CD14-positive monocyte (primary cell): ENCODE measurements around the gene RESP18. TPM values are rescaled to one million over a fixed set of nuclear protein-coding genes. Genes with fewer than 3 reads are reported as not detected.

Experiments used
- DNase-seq, 3 donors: peaks; one replicate each; pipeline ENCODE4 v3.0.0-alpha.2; 2011 to 2022
- H2AFZ ChIP-seq: 2 replicates; pipeline ENCODE4 v1.6.0; 2012; ENCODE audit warnings: mild to moderate bottlenecking, low read depth, low read length, inconsistent platforms; ENCODE audit not compliant: insufficient read depth, poor library complexity, severe bottlenecking
- H3K27ac ChIP-seq, 2 donors: 1 replicate in 1 of 2; 2 replicates in 1 of 2; pipeline ENCODE4 v1.5.1; 2012 to 2013; ENCODE audit warnings: low read length in 2 of 2, control low read depth in 1 of 2, inconsistent platforms in 1 of 2, low read depth in 1 of 2, mild to moderate bottlenecking in 1 of 2
- H3K27me3 ChIP-seq, 2 donors: one replicate each; pipeline versions ENCODE4 v1.6.0 to v1.6.1; 2011 to 2013; ENCODE audit warnings: low read length in 2 of 2; ENCODE audit not compliant: control insufficient read depth in 2 of 2, insufficient read depth in 2 of 2
- H3K36me3 ChIP-seq, 2 donors: replicated peaks in 1 of 2; 1 replicate in 1 of 2; 2 replicates in 1 of 2; pipeline versions ENCODE4 v1.5.1 to v1.6.1; 2012 to 2013; ENCODE audit warnings: low read length in 2 of 2, control low read depth in 1 of 2, inconsistent platforms in 1 of 2, mild to moderate bottlenecking in 1 of 2; ENCODE audit not compliant: insufficient read depth in 2 of 2, control insufficient read depth in 1 of 2
- H3K4me1 ChIP-seq, 2 donors: 1 replicate in 1 of 2; 2 replicates in 1 of 2; pipeline versions ENCODE4 v1.5.1 to v1.6.1; 2012 to 2013; ENCODE audit warnings: low read length in 2 of 2, control low read depth in 1 of 2, inconsistent platforms in 1 of 2, mild to moderate bottlenecking in 1 of 2, moderate library complexity in 1 of 2; ENCODE audit not compliant: insufficient read depth in 2 of 2, control insufficient read depth in 1 of 2
- H3K4me2 ChIP-seq: replicated peaks from 2 replicates; pipeline ENCODE3; 2012; ENCODE audit warnings: low read length, moderate library complexity, mild to moderate bottlenecking; ENCODE audit not compliant: poor library complexity, severe bottlenecking; ENCODE audit errors: extremely low read depth
- H3K4me3 ChIP-seq, 3 experiments: fragments of 200-600 bp in 1 of 3; sonication (generic) in 1 of 3; replicated peaks in 1 of 3; 1 replicate in 2 of 3; 2 replicates in 1 of 3; pipeline ENCODE4 v1.5.1; 2011 to 2013; ENCODE audit warnings: low read length in 3 of 3, mild to moderate bottlenecking in 3 of 3, control low read depth in 2 of 3, low read depth in 2 of 3, inconsistent platforms in 1 of 3, moderate library complexity in 1 of 3
- H3K79me2 ChIP-seq: 2 replicates; pipeline ENCODE4 v1.6.0; 2012; ENCODE audit warnings: mild to moderate bottlenecking, control low read depth, inconsistent platforms, low read length, moderate library complexity; ENCODE audit not compliant: insufficient read depth
- H3K9ac ChIP-seq: 2 replicates; pipeline ENCODE4 v1.6.0; 2017; ENCODE audit warnings: low read length, mild to moderate bottlenecking; ENCODE audit not compliant: insufficient read depth, poor library complexity, severe bottlenecking
- H3K9me3 ChIP-seq, 2 donors: replicated peaks in 1 of 2; 1 replicate in 1 of 2; 2 replicates in 1 of 2; pipeline versions ENCODE4 v1.5.1 to v1.6.1; 2012 to 2013; ENCODE audit warnings: low read length in 2 of 2, control low read depth in 1 of 2; ENCODE audit not compliant: control insufficient read depth in 1 of 2, insufficient read depth in 1 of 2
- H4K20me1 ChIP-seq: 2 replicates; pipeline ENCODE4 v1.6.0; 2012; ENCODE audit warnings: mild to moderate bottlenecking, low read length, control low read depth, moderate library complexity; ENCODE audit not compliant: insufficient read depth
- H3K27ac Mint-ChIP-seq, 7 donors: one replicate each; pipeline ENCODE4 v1.8.0; 2020; ENCODE audit warnings: mild to moderate bottlenecking in 7 of 7, mixed read lengths in 7 of 7, moderate library complexity in 6 of 7, inconsistent platforms in 2 of 7
- H3K27me3 Mint-ChIP-seq, 3 donors: one replicate each; pipeline ENCODE4 v1.8.0; 2021 to 2022; ENCODE audit warnings: low read depth in 3 of 3, mild to moderate bottlenecking in 3 of 3, mixed read lengths in 3 of 3, moderate library complexity in 3 of 3, inconsistent platforms in 1 of 3
- H3K36me3 Mint-ChIP-seq, 2 donors: one replicate each; pipeline ENCODE4 v1.8.0; 2020; ENCODE audit warnings: mixed read lengths in 2 of 2, inconsistent platforms in 1 of 2, mild to moderate bottlenecking in 1 of 2
- H3K4me1 Mint-ChIP-seq: one replicate; pipeline ENCODE4 v1.8.0; 2020; ENCODE audit warnings: mild to moderate bottlenecking, mixed read lengths
- H3K4me3 Mint-ChIP-seq, 2 donors: one replicate each; pipeline ENCODE4 v1.8.0; 2020; ENCODE audit warnings: mild to moderate bottlenecking in 2 of 2, mixed read lengths in 2 of 2, moderate library complexity in 1 of 2
- H3K9me3 Mint-ChIP-seq, 7 donors: one replicate each; pipeline ENCODE4 v1.8.0; 2020 to 2022; ENCODE audit warnings: mixed read lengths in 7 of 7, mild to moderate bottlenecking in 6 of 7, moderate library complexity in 6 of 7, inconsistent platforms in 2 of 7
- WGBS: methylation state at CpG from one replicate; pipeline ENCODE4 v1.1.5; 2013; ENCODE audit warnings: missing lambda C conversion rate; ENCODE audit not compliant: insufficient coverage; 5-methylcytosine and 5-hydroxymethylcytosine counted together
- intact Hi-C, 2 donors: fragments of 100-400 bp; cut with micrococcal nuclease; formaldehyde crosslinking; loops; one replicate each; pipeline versions ENCODE4 v1.15.0 to v1.15.1; 2023
- polyA plus RNA-seq, 3 donors: library from polyadenylated mRNA; depleted of rRNA in 1 of 3; unstranded in 2 of 3; stranded (reverse) in 1 of 3; fragments of 300-500 nt in 2 of 3; fragments of >200 nt in 1 of 3; fragmentation: Illumina TruSeq in 2 of 3; gene quantifications; 1 replicate in 2 of 3; 2 replicates in 1 of 3; pipeline ENCODE4 v1.2.3, GENCODE V29; 2012 to 2021
- TF ChIP-seq, protein P1 (sequence below): fragments of 200-600 bp; IDR thresholded peaks from one replicate; pipeline ENCODE4 v1.8.0; 2022; ENCODE audit warnings: antibody characterized with exemption, mild to moderate bottlenecking

Gene RESP18
- polyA plus RNA-seq, 3 donors, result not detected

- TF ChIP-seq, protein P1, sequence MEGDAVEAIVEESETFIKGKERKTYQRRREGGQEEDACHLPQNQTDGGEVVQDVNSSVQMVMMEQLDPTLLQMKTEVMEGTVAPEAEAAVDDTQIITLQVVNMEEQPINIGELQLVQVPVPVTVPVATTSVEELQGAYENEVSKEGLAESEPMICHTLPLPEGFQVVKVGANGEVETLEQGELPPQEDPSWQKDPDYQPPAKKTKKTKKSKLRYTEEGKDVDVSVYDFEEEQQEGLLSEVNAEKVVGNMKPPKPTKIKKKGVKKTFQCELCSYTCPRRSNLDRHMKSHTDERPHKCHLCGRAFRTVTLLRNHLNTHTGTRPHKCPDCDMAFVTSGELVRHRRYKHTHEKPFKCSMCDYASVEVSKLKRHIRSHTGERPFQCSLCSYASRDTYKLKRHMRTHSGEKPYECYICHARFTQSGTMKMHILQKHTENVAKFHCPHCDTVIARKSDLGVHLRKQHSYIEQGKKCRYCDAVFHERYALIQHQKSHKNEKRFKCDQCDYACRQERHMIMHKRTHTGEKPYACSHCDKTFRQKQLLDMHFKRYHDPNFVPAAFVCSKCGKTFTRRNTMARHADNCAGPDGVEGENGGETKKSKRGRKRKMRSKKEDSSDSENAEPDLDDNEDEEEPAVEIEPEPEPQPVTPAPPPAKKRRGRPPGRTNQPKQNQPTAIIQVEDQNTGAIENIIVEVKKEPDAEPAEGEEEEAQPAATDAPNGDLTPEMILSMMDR, result no peak
- Mint-ChIP-seq H3K9me3 (peaks cover 0 to 7% (median 1%) of the 10 kb centered on the region in 7 donors), H3K4me1 (peaks cover 11% of the 10 kb centered on the region), H3K27me3 (peaks cover 47 to 75% (median 60%) of the 10 kb centered on the region in 3 donors), H3K36me3 (no peaks in the 10 kb centered on the region), H3K27ac (no peak overlapping the region), H3K4me3 (peak overlapping the region in 1 of 2 donors; percentile 40)
- H3K79me2 ChIP-seq, result no peaks in the 10 kb centered on the region
- no peak overlapping the region for H3K27ac ChIP-seq
- no peak overlapping the region for H3K4me2 ChIP-seq
- no peak overlapping the region for H3K4me3 ChIP-seq
- peaks cover 10 to 15% of the 10 kb centered on the region in 2 donors for H3K4me1 ChIP-seq
- intact Hi-C loops, result loop anchor here (5.0 kb wide), 4 partner anchors 71 to 136 kb away; partner anchors contain the start of genes NHEJ1 (in 2 of the 2), ANKZF1 (in 1 of the 2), ATG9A (in 1 of the 2) and CNPPD1 (in 1 of the 2)
- DNase-seq, result peak in 1 of 3 donors; percentile 3
- no peaks in the 10 kb centered on the region for H4K20me1 ChIP-seq
- no peaks in the 10 kb centered on the region for H3K36me3 ChIP-seq
- no peak overlapping the region for H2AFZ ChIP-seq
- peaks cover 0 to 36% of the 10 kb centered on the region in 2 donors for H3K27me3 ChIP-seq
- H3K9ac ChIP-seq, result no peak overlapping the region
- H3K9me3 ChIP-seq, result no peaks in the 10 kb centered on the region
- 91% methylated on average over 9 of the region's 14 CpGs for WGBS
Observed at GRCh38 chr2:219297766-219298456, 34.6 kb downstream of the RESP18 start.

DNA sequence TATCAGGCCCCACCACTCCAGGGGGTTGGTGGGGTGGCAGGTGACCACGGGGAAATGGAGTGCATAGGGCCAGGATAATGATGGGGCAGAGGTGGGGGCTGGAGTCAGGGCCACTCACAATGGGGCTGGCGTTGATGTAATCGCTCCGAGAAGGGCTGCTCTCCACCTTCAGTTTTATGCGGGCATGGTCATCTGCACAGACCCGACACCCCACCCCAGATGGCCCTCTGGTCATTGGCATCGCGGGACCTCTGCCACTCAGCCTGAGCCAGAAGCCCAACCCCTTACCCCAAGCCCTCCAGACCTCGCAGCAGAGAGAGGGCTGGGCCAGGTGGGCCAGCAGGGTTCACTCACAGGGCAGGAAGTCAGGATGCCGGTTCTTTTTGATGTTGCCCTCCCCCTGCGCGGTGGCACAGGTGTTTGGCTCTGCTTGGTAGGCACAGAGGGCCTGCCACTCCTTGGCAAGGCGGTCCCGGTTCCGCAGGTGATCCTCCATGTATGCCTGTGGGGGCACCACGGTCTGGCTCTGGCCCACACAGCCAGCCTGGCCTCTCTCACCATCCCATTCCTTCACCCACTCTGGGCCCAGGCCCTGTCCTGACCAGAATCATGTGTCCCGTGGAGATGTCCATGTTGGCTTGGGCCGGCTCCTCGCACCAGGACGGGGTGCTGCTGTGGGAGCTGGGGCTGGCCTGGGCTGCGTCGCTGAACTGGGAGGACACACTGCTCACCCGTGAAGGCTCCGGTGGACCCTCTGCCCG, 35.7 kb downstream of the RESP18 start:
- no peaks in the 10 kb centered on the region for H3K36me3 Mint-ChIP-seq
- Histone ChIP-seq H3K27me3 (peaks cover 0 to 36% of the 10 kb centered on the region in 2 donors), H3K4me3 (no peak overlapping the region), H3K36me3 (no peaks in the 10 kb centered on the region), H3K79me2 (no peaks in the 10 kb centered on the region), H4K20me1 (no peaks in the 10 kb centered on the region), H3K27ac (no peak overlapping the region), H3K9ac (no peak overlapping the region), H3K9me3 (no peaks in the 10 kb centered on the region), H3K4me1 (peaks cover 10 to 15% of the 10 kb centered on the region in 2 donors), H3K4me2 (no peak overlapping the region), H2AFZ (no peak overlapping the region)
- TF ChIP-seq, protein P1, result no peak
- WGBS, result 91% methylated on average over 23 of the region's 25 CpGs
- H3K4me1 Mint-ChIP-seq, result peaks cover 11% of the 10 kb centered on the region
- H3K9me3 Mint-ChIP-seq, result peaks cover 0 to 7% (median 1%) of the 10 kb centered on the region in 7 donors
- H3K27me3 Mint-ChIP-seq, result peaks cover 49 to 72% (median 58%) of the 10 kb centered on the region in 3 donors
- DNase-seq, result peak in 1 of 3 donors; percentile 4
- H3K4me3 Mint-ChIP-seq, result no peak overlapping the region
- H3K27ac Mint-ChIP-seq, result peak overlapping the region in 1 of 7 donors; percentile 65
- intact Hi-C loops, result loop anchor here (5.0 kb wide), 4 partner anchors 70 to 135 kb away; partner anchors contain the start of genes NHEJ1 (in 2 of the 2), ANKZF1 (in 1 of the 2), ATG9A (in 1 of the 2) and CNPPD1 (in 1 of the 2)
